HUDEP-2 (cell line): ENCODE data around the gene AXIN1.
"Not testable (repeated sequence)": the region's sequence is repeated elsewhere in the genome, so short reads cannot be mapped to it uniquely, and the experiment has no call there.

ENCODE experiments used
- DNase-seq, 76 experiments: peaks; one replicate each; lab custom pipeline; 2025; ENCODE audit not compliant: unreplicated experiment in 76 of 76; lab: John Stamatoyannopoulos, UW

The AXIN1 gene

GRCh38 chr16:272633-273546 lies 79.6 kb downstream of the AXIN1 start:
- DNase-seq: no peak

- no peak for DNase-seq
These were observed 81.9 kb downstream of the AXIN1 start for GRCh38 chr16:270381-271255.

GRCh38 chr16:269061-269796 lies 83.3 kb downstream of the AXIN1 start:
- DNase-seq: no peak

DNA sequence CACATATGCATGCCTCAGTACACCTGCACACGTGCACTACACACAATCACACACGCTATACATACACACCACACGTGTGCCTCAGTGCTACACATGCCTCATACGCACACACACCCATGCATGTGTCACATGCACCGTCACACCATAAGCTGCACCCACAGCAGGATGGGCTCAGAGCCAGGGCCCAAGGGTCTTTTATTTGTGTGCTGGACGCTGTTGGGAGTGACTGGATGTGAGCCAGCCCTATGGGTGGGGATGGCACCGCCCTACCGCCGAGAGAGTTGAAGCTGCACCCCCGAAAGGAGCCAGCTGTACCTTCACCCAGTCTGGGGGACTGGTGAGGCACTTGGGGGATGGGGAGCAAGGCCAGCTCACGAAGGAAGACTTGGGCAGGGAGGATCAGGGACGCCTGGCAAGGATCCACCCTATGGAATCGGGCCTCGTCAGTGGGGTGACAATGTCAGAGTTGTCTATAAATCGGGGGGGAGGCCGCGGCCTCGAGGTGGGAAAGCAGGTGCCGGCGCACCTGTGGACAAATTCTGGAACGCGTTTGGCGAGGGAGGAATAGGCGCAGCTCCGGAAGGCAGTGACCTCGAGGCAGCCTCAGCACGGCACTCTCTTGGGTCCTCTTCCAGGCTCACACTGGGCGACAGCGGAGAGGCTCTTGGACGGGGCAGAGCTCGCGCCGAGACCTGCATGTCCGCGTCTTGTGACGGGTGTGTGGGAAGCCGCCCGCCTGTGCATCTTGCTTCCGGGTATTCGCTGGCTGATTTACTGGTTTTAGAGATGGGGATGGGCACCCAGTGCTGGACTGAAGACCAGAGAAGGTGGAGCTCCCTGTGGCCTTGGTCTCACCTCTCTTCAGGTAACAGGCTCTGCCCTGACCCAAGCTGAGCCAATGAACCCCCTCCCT lies 84.1 kb downstream of the AXIN1 start:
- DNase-seq: peak in 15 of 76 experiments; percentile 4 to 35 (median 17)

GRCh38 chr16:267562-267961 lies 85.0 kb downstream of the AXIN1 start:
- not testable (repeated sequence) for DNase-seq

DNA sequence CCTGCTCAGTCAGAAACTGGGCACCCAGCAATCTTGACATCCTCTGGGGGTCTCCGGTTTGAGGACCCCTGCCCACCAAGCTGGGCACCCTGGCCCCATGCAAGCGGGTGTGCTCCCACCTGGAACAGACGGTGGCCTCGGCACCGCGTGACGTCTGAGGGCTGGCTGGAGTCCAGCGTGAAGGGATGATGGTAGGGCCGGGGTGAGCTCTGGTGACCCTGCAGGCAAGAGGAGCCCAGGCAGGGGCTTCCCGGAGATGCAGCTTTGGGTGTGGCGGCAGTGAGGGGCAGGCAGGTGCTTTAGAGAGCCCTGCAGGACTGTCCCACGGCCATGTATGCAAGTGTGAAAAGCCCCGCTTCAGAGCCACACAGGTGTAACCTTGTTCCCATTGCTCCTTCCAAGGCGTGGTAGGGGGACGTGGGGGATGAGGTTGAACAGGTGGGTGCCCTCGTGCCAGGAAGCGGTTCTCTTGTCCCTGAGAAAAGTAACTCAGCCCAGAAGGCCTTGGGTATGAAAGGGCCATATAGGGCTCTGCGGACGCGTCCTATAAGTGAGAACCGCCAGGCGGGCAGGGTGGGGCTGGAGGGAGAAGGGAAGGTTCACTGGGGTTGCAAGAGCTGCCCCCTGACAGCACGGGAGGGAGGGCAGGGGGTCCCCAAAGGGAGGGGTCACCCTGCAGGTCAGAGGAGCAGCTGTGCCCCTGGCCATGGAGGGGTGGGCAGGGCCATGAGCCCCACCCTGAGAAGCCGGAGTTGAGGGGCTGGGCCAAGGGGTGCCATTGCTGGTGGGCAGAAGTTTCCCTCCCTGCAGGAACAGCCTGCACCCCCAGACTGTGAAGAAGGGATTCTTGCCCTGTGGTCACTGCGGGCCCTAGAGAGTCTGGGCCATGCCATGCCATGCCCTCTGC lies 86.0 kb downstream of the AXIN1 start:
- no peak for DNase-seq

- DNase-seq: no peak
These were observed 86.8 kb downstream of the AXIN1 start for GRCh38 chr16:265711-266110.

DNA sequence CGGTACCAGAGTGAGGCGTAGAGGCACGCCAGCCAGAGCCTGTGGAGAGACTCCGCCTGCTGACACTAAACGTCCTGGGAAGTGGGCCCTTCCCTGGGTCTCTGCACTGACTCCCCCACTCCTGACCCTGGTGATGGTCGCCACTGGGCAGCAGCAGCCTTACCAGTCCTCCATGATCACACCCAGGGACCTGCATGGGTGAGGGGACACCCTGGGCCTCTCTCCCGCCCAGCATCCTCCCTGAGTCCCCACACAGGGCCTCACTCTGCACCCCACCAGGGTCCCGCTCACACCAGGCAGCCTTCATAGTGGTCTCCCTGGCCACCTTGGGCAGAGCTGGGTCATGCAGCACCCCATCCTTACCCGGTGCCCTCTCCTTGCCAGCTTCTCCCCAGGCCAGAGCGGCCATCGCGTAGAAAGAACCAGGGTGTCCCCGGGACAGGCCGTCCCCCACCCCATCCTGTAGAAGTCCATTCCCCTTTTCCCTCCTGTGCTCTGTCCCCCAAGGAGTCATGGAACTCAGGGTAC lies 87.5 kb downstream of the AXIN1 start:
- DNase-seq: no peak

GRCh38 chr16:264440-264951 lies 88.0 kb downstream of the AXIN1 start:
- DNase-seq: no peak

GRCh38 chr16:263944-264343 lies 88.6 kb downstream of the AXIN1 start:
- no peak for DNase-seq

DNA sequence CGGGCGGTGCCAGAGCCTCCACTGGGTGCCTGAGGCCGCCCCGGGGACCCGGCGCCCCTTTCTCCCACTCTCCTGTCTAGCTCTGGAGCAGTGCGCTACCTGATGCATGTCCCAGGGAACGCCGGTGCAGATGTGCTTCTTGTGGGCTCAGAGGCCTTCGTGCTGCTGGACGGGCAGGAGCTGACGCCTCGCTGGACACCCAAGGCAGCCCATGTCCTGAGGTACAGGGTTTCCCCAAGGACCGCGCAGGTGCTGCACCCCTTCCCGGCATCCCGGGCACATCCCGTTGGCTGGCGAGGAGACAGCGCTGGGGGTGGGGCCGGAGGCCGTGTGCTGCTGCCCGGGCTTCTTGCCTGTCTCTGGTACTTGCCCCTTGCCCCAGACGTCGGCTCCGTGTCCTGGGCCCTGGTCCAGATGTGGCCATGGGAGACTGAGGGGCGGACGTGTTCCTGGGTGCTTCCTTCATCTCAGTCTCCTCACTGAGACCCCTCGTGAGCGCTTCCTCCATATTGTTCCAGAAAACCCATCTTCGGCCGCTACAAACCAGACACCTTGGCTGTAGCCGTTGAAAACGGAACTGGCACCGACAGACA lies 89.2 kb downstream of the AXIN1 start:
- DNase-seq: no peak

GRCh38 chr16:262121-262745 lies 90.3 kb downstream of the AXIN1 start:
- no peak for DNase-seq

DNA sequence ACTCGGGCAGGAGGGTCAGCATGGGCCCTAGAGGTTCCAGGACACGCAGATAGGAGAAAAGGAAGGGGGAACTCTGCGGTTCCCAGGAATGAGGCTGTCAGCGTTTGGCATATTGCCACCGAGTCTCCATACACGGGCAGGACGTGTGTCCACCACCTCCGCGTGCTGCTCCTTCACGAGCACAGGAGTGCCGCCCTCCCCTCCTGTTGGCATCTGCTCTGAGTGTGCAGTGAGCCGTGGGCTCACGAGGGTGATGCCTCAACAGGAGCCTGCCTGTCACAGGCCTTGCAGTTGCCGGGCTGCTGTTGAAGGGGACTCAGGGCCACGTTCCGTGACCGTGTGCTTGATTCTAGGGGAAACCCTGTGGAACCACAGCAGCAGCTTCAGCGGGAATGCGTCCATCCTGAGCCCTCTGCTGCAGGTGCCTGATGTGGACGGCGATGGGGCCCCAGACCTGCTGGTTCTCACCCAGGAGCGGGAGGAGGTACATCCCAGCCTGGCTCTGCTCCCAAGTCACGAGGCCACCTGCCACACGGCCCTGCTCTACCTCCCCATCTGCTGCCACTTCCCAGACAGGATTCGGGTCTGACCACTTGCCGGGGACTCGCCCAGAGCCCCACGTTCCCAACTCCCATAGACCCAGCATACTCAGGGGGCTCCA lies 91.4 kb downstream of the AXIN1 start:
- DNase-seq: no peak

- no peak for DNase-seq
These were observed 92.2 kb downstream of the AXIN1 start for GRCh38 chr16:260326-260725.

DNA sequence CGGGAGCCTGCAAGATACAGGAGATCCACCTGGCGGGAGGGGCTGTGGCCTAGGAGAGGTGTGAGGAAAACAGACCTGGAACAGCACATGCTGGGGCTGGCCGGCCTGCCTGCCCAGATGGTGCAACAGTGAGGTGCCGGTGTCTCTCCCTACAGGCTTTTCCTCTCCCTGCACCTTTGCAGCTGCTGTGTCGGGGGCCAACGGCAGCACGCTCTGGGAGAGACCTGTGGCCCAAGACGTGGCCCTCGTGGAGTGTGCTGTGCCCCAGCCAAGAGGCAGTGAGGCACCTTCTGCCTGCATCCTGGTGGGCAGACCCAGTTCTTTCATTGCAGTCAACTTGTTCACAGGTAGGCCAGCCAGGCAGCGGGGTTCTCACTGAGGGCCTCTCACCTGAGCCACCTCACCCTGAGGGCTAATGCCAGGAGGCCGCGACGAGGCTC lies 92.7 kb downstream of the AXIN1 start:
- DNase-seq: no peak

DNA sequence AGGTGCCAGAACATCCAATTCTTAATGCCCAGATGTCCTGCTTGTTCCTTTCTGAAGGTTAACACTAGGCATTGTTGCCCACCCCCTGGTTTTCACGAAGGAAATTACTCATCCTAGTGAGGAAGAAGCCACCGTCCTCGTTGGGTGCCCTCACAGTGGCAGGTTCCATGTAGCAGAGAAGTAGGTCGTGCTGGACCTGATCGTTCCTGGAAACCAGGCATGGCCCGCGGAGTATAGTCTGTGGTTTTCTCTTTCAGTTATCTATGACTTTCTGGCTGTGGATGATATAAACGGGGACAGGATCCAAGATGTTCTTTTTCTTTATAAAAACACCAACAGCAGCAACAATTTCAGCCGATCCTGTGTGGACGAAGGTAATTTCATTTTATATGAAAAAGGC lies 93.3 kb downstream of the AXIN1 start:
- peak in 6 of 76 experiments; percentile 7 to 53 (median 30) for DNase-seq

GRCh38 chr16:258091-258490 lies 94.4 kb downstream of the AXIN1 start:
- not testable (repeated sequence) for DNase-seq
